Muscle layer of colon (tissue), 2 donors: Measurements from ENCODE around the gene GJC3.
"Not testable (repeated sequence)": the region's sequence is repeated elsewhere in the genome, so short reads cannot be mapped to it uniquely, and the experiment has no call there.

ENCODE experiments used
- H3K27ac ChIP-seq: one replicate; pipeline ENCODE4 v1.7.0; 2013; ENCODE audit warnings: low read depth, mild to moderate bottlenecking, low read length, moderate library complexity
- H3K27me3 ChIP-seq, 2 donors: one replicate each; pipeline ENCODE4 v1.7.0; 2013; ENCODE audit warnings: low read length in 2 of 2, mild to moderate bottlenecking in 2 of 2; ENCODE audit not compliant: insufficient read depth in 2 of 2, control insufficient read depth in 1 of 2
- H3K36me3 ChIP-seq: one replicate; pipeline ENCODE4 v1.7.0; 2013; ENCODE audit warnings: mild to moderate bottlenecking, low read length; ENCODE audit not compliant: insufficient read depth
- H3K4me1 ChIP-seq: one replicate; pipeline ENCODE4 v1.7.0; 2013; ENCODE audit warnings: mild to moderate bottlenecking, low read length; ENCODE audit not compliant: insufficient read depth
- H3K4me3 ChIP-seq, 2 donors: one replicate each; pipeline ENCODE4 v1.7.0; 2013; ENCODE audit warnings: low read length in 2 of 2, low read depth in 1 of 2, mild to moderate bottlenecking in 1 of 2, moderate library complexity in 1 of 2
- H3K9ac ChIP-seq: one replicate; pipeline ENCODE4 v1.7.0; 2013; ENCODE audit warnings: low read length
- H3K9me3 ChIP-seq: one replicate; pipeline ENCODE4 v1.7.0; 2013; ENCODE audit warnings: mild to moderate bottlenecking, low read length
- donor health status: abdominal sarcoma.
- donor health status: Adenocarcinoma of cecum.

GJC3 gene

DNA sequence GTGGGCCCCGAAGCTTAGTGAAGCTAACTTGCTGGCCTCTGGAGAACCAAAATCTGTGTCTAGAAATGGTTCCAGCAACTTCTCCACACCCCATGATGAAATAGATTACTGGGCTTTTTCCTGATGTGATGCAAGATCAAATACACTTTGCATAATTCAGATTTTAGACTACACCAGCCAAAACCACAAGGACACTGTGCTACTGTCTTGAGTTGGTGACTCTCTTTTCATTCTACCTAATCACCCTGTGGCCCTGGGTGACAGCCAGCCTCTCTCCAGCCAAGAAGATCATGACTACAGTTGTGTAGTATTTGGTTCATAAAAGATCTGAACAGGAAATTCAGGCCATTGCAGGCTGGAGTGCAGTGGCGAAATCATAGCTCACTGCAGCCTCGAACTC, 24.2 kb upstream of the GJC3 start:
- Histone ChIP-seq H3K27ac (no peak overlapping the region), H3K9ac (no peak overlapping the region), H3K4me3 (no peak overlapping the region), H3K36me3 (no peaks in the 10 kb centered on the region), H3K4me1 (no peaks in the 10 kb centered on the region), H3K9me3 (no peaks in the 10 kb centered on the region), H3K27me3 (no peaks in the 10 kb centered on the region)

GRCh38 chr7:99952649-99953048, 23.2 kb upstream of the GJC3 start:
- H3K36me3 ChIP-seq, H3K4me1 ChIP-seq, H3K27ac ChIP-seq, H3K9me3 ChIP-seq, H3K4me3 ChIP-seq, H3K27me3 ChIP-seq, H3K9ac ChIP-seq: not testable (repeated sequence)

- H3K36me3 ChIP-seq, H3K27ac ChIP-seq, H3K4me3 ChIP-seq, H3K27me3 ChIP-seq, H3K4me1 ChIP-seq, H3K9me3 ChIP-seq, H3K9ac ChIP-seq: not testable (repeated sequence)
Measured at GRCh38 chr7:99950819-99951218, 21.4 kb upstream of the GJC3 start.

DNA sequence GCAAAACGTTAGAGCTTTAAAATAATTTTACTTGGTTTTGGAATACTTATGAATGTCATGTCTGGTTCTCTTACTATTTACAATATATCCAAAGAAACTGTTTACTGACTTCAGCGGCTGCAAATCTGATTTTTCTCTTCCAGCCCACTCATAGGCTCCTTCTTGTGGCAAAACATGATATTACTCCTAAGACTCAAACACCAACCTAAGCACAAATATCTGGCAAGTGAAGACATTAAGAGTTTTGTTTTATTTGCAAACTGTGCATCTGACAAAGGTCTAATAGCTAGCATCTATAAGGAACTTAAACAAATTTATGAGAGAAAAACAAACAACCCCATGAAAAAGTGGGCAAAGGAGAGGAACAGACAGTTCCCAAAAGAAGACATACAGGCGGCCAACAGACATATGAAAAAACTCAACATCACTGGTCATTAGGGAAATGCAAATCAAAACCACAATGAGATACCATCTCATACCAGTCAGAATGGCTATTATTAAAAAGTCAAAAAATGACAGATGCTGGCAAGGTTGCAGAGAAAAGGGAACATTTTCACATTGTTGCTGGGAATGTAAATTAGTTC, 20.3 kb upstream of the GJC3 start:
- Histone ChIP-seq H3K27ac (no peak overlapping the region), H3K9me3 (no peaks in the 10 kb centered on the region), H3K36me3 (no peaks in the 10 kb centered on the region), H3K4me3 (no peak overlapping the region), H3K4me1 (no peaks in the 10 kb centered on the region), H3K27me3 (no peaks in the 10 kb centered on the region), H3K9ac (no peak overlapping the region)

DNA sequence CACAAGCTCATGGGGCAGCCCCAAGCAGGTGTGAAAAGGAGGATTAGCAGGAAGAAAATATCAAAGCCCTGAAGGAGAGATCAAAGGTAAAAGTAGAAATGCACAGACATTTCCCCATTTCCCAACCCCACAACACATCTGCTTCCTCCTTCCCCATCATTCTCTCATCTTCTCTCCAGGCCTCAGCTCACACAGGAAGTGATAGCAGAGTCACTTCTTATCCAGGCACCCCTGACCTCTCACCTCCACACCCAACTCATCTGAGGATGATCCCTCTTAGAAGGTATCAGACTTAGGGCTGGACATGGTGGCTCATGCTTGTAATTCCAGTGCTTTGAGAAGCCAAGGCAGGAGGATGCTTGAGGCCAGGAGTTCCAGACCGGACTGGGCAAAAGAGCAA, 18.2 kb upstream of the GJC3 start:
- H3K27ac ChIP-seq: no peak overlapping the region
- no peaks in the 10 kb centered on the region for H3K27me3 ChIP-seq
- no peak overlapping the region for H3K4me3 ChIP-seq
- H3K36me3 ChIP-seq: no peaks in the 10 kb centered on the region
- H3K9me3 ChIP-seq: no peaks in the 10 kb centered on the region
- H3K9ac ChIP-seq: no peak overlapping the region
- H3K4me1 ChIP-seq: no peaks in the 10 kb centered on the region

DNA sequence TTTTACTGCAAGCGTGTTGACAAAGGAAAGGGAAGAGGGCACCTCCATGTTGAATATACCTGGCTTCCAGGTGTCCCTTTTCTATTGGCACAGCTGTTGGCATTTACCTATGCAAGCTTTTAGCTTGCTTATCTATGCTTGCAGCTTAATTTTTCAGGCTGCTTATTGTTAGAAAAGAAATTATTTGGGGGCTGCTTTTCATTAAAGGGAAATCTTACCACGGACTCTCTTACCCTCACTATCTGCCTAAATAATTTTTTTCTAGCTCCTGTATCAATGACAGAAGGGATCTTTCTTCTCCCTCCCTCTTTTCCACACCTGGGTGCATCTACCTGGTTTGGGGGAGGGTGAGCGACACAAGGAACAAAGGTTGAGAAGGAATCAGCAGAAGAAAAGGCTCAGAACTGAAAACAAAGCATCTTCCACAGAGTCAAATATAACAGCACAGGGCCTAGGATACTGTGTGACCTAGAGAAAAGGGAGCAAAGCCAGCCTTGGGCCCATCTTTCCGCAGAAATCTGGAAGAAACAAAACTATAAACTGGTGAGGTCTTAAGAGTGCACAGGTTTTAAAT, 15.2 kb upstream of the GJC3 start:
- H3K4me1 ChIP-seq: no peaks in the 10 kb centered on the region
- no peaks in the 10 kb centered on the region for H3K9me3 ChIP-seq
- no peaks in the 10 kb centered on the region for H3K27me3 ChIP-seq
- no peak overlapping the region for H3K4me3 ChIP-seq
- H3K36me3 ChIP-seq: no peaks in the 10 kb centered on the region
- H3K9ac ChIP-seq: no peak overlapping the region
- no peak overlapping the region for H3K27ac ChIP-seq

GRCh38 chr7:99943641-99944496, 14.4 kb upstream of the GJC3 start:
- H3K27me3 ChIP-seq: no peaks in the 10 kb centered on the region
- no peaks in the 10 kb centered on the region for H3K4me1 ChIP-seq
- no peaks in the 10 kb centered on the region for H3K9me3 ChIP-seq
- no peak overlapping the region for H3K4me3 ChIP-seq
- no peaks in the 10 kb centered on the region for H3K36me3 ChIP-seq
- no peak overlapping the region for H3K27ac ChIP-seq
- no peak overlapping the region for H3K9ac ChIP-seq

DNA sequence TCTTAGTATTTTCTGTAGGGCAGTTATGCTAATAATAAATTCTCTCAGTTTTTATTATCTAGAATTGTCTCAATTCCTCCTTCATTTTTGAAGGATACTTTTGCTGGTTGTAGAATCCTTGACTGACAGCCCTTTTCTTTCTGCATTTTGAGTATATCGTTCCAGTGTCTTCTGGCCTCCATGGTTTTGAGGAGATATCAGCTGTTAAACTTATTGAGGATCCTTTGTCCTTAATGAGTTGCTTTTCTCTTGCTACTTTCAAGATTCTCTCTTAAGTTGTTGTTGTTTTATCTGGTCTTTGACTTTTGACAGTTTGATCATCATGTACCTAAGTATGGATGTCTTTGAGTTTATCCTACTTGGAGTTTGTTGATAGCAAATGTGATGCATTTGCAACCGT, 8.9 kb upstream of the GJC3 start:
- no peaks in the 10 kb centered on the region for H3K4me1 ChIP-seq
- H3K27me3 ChIP-seq: no peaks in the 10 kb centered on the region
- H3K27ac ChIP-seq: no peak overlapping the region
- no peaks in the 10 kb centered on the region for H3K9me3 ChIP-seq
- no peaks in the 10 kb centered on the region for H3K36me3 ChIP-seq
- H3K4me3 ChIP-seq: no peak overlapping the region
- no peak overlapping the region for H3K9ac ChIP-seq

GRCh38 chr7:99935009-99935408, 5.6 kb upstream of the GJC3 start:
- not testable (repeated sequence) for H3K9ac ChIP-seq, H3K27ac ChIP-seq, H3K27me3 ChIP-seq, H3K4me1 ChIP-seq, H3K9me3 ChIP-seq, H3K4me3 ChIP-seq, H3K36me3 ChIP-seq

GRCh38 chr7:99930376-99930775, 956 bp upstream of the GJC3 start:
- H3K4me3 ChIP-seq: no peak overlapping the region
- peaks cover 7% of the 10 kb centered on the region for H3K4me1 ChIP-seq
- no peak overlapping the region for H3K27ac ChIP-seq
- no peak overlapping the region for H3K9ac ChIP-seq
- no peaks in the 10 kb centered on the region for H3K9me3 ChIP-seq
- H3K36me3 ChIP-seq: no peaks in the 10 kb centered on the region
- H3K27me3 ChIP-seq: no peaks in the 10 kb centered on the region

GRCh38 chr7:99929730-99930053, 272 bp upstream of the GJC3 start:
- Histone ChIP-seq H3K27me3 (no peaks in the 10 kb centered on the region), H3K27ac (no peak overlapping the region), H3K9ac (no peak overlapping the region), H3K36me3 (no peaks in the 10 kb centered on the region), H3K4me3 (peak overlapping the region in 1 of 2 donors; percentile 12), H3K9me3 (no peaks in the 10 kb centered on the region), H3K4me1 (peaks cover 7% of the 10 kb centered on the region)

GRCh38 chr7:99928188-99928587, 1.2 kb downstream of the GJC3 start:
- H3K9me3 ChIP-seq: no peaks in the 10 kb centered on the region
- peaks cover 7% of the 10 kb centered on the region for H3K4me1 ChIP-seq
- no peaks in the 10 kb centered on the region for H3K36me3 ChIP-seq
- no peaks in the 10 kb centered on the region for H3K27me3 ChIP-seq
- H3K27ac ChIP-seq: no peak overlapping the region
- H3K4me3 ChIP-seq: no peak overlapping the region
- no peak overlapping the region for H3K9ac ChIP-seq
